GM19351 (cell line): ENCODE data around the gene VRK3.

Source experiments
- ATAC-seq: cut with Tn5 transposase; IDR thresholded peaks from one replicate; pipeline ENCODE4 v1.9.1; 2021; ENCODE audit warnings: mild to moderate bottlenecking, moderate library complexity; ENCODE audit not compliant: unreplicated experiment

VRK3 gene

DNA sequence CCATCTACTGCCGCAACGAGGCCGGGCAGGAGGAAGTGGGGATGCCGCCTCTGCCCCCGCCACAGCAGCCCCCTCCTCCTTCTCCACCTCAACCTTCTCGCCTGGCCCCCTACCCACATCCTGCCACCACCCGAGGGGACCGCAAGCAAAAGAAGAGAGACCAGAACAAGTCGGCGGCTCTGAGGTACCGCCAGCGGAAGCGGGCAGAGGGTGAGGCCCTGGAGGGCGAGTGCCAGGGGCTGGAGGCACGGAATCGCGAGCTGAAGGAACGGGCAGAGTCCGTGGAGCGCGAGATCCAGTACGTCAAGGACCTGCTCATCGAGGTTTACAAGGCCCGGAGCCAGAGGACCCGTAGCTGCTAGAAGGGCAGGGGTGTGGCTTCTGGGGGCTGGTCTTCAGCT, 92.4 kb downstream of the VRK3 start:
- no peak for ATAC-seq

DNA sequence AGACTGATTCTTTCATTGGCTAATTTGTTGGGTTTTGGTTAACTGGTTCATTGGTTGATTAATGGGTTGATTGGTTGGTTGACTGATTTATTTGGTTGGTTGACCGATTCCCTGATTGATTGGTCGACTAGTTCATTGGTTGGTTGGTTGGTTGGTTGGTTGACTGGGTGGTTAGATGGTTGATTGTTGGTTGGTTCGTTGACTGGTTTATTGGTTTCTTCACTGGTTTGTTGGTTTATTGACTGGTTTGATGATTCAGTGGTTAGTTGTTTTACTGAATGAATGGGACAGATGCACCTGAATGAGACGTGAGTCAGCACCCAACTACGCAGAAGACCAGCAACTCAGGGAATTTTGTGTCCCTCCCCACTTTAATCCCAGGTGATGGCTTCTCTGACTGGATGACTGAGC, 93.1 kb downstream of the VRK3 start:
- ATAC-seq: no peak

DNA sequence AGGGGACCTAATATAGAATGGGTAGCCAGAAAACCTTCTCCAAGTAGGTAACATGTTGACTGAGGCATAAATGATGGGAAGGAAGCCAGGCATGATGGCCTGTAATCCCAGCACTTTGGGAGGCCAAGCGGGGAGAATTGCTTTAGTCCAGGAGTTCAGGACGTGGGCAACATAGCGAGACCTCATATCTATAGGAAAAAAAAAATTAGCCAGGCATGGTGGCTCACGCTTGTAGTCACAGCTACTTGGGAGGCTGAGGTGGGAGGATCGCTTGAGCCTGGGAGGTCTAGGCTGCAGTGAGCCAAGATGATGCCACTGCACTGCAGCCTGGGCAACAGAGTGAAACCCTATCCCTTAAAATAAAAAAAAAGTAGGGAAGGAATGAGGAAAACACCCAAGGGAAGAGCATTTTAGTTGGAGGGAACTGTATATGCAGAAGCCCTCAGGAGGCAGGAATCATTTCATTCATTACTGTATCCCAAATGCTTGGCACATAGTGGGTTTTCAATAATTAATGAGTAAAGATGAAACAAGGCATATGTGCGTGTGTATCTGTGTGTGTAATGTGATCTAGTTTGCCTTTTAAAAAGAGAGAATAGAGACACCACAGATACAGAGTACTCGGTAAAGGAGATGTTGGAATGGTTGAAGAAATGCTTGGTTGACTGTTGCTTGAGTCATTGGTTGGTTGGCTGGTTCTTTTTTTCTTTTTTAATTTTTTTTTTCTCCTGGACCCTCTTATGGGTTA, 93.7 kb downstream of the VRK3 start:
- no peak for ATAC-seq

DNA sequence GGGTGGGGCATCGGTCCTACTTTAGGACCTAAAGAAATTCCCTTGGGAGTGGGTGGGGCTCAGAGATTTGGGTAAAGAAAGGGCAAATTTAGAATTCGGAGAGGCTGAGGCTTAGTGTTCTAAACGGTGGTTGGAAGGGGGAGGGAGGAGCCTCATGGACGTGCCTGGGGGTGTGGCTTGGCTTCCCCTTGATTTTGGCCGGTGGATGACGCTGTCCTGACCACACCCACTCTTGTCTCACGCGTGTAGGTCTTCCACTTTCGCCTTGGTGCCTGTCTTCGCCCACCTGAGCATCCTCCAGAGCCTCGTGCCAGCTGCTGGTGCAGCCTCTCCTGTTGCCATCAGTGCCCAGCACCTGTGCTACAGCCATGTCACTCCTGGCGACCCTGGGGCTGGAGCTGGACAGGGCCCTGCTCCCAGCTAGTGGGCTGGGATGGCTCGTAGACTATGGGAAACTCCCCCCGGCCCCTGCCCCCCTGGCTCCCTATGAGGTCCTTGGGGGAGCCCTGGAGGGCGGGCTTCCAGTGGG, 94.6 kb downstream of the VRK3 start:
- ATAC-seq: no peak

DNA sequence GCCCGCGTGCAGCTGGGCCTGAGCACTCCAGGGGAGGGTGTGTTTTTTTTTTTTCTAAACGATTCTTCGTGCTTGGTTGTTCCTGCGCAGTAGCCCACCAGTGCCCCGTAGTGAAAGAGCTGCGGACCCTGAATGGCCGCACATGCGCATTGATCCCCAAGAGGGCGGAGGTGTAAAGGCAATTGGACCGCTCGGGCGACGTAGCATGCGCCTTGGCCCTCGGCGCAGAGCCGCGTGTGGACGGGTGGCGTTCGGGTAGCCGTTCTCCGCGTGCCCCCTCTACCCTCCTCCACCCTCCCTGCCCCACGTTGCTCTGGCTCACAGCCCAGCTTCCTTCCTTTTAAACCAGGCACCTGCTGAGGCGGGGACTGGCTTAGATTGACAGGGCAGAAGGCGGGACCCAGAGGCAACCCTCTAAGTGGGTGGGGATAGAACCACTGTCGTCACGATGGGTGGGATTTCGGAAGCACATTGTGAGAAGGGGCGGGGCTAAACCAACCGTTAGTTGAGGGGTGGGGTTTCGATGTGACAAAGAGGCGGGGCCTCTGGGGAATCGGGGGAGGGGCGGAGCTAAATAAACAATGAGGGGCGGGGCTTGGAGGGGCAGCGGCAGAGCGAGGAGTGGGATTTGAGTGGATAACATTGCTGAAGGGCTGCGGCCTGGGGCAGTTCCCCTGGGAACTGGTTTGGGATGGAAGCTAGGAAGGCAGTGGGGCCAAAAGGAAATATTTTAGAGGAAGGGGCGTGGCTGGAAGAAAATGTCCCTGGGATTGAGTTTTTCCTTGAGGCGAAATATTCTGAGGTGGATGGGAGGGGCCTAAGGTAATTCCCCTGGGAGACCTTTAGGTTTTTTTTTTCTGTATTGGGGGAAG, 95.3 kb downstream of the VRK3 start:
- peak; percentile 68 for ATAC-seq

DNA sequence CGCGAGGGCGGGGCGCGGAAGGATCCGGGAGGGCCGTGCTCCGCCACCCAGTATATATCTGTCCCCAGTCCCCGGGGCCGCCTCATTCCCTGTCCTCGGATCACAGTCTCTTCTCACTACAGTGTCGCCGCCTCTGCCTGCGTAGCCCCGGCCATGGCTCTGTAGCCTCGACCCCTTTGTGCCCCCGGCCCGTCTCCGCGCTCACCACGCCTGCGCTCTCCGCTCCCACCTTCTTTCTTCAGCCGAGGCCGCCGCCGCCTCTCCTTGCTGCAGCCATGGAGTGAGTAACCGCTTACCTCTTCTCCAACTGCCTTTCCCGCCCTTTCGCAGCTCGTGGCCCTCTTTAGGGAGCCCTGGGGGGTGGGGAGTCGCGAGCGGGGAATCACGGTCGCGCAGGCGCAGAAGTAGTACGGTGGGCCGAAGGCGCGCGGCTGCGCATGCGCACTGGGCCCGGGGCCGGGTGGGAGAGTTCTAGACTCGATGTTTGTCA, 96.0 kb downstream of the VRK3 start, which contains the start of the genes ATF5 and NUP62:
Gene ATF5, plus strand, starts transcription at position 85 of the 490 bp plus-strand sequence. CDS start 1,646 bp downstream, outside the sequence.
Gene NUP62, minus strand, starts transcription at position 384 of the 490 bp plus-strand sequence. CDS start 19,697 bp downstream, outside the sequence.
- ATAC-seq: peak; percentile 53

DNA sequence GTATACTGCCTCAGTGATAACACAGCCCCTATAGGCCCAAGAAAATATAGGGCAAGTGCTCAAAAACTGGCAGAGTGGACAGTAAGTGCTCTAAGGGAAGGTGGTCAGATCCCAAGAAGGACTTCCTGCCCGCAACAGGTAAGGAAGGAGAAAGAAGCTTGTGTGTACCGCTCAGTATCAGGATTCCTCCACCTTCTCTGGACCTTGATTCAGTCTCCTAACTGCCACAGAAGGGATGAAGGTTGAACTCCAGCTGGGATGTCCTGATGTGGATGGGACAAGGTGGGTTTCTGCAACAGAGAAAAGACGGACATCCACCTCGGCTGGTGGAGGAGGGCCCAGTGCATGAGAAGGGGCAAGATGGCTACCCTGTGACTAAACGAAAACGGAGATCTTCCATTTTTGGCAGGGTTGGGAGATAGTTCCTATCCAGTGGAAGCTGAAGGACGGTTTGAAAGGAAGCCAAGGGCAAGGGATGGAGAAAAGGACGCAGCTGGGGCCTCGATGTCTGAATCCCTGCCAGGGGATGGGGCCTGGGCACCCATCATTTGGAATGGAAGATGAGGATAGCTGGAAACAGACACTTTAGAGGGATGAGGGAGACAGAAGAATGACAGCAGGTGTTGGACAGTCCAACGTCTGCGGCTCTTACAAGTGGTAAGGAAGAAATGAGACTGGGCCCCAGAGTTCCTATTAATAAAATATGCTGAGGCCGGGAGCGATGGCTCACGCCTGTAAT, 97.5 kb downstream of the VRK3 start:
- ATAC-seq: no peak

DNA sequence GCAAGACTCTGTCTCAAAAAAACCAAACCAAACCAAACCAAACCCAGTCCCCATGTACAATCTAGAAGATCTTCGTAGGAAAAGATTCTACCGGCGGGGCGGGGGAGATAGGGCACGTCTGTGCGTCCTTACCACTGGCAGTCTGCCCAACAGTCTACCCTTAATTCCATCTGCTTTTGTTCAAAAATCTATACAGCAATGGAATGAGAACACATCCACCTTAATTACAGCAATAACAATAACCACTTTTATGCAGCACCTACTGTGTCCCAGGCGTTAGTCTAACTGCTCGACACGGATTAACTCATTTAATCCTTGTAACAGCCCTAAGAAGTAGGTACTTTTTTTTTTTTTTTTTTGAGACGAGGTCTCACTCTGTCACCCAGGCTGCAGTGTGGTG, 98.7 kb downstream of the VRK3 start:
- ATAC-seq: no peak
